Measurements from ENCODE around the gene SLC4A5. TPM values are rescaled to one million over a fixed set of nuclear protein-coding genes. Genes with fewer than 3 reads are reported as not detected.

Gene SLC4A5
- total and polyA plus RNA-seq, 2 of the 8 experiments (the other 6 are each of a cell fraction or from before 2014, with no cell fraction given) = 0.42 to 0.52 TPM

DNA sequence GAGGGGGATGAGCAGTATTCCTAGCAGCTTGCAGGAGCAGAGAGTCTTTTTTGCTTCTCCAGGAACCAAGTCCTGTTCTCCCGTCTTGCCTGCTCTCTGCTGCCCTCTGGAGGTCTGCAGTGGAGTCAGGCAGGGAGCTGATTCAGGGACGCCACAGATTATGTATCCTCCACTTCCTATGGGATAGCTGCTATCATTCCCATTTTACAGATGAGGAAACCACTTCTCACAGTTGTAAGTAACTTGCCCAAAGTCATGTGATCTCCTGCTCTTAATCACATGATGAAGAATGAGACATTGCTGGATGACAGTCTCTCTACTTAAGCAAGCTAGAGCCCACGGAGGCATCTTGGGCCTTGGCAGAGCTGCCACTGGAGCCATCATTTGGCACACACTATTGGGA, 8.3 kb downstream of the SLC4A5 start:
- no peak overlapping the region for H3K4me3 ChIP-seq (ENCODE audit: extremely low read depth in 1 of 4, insufficient read depth in 2 of 4, low read depth in 3 of 4, low read length in 4 of 4)
- POLR2A ChIA-PET (ENCODE audit: partially characterized antibody) = interaction anchor here (1.0 kb wide), 2 partner anchors 15 to 57 kb away, joined by 4 to 6 read pairs; no protein-coding TSS in a partner anchor
- H3K56ac ChIP-seq (replicated peaks; ENCODE audit: insufficient read length, low read depth, low read length) = no peak overlapping the region
- no peaks in the 10 kb centered on the region for H3K9me3 ChIP-seq (ENCODE audit: insufficient read depth in 2 of 2, low read depth in 1 of 2, low read length in 1 of 2)
- peak; percentile 51 to 90 for DNase-seq (ENCODE audit: low read depth in 1 of 2, low spot score in 2 of 2)
- H2BK120ac ChIP-seq (replicated peaks; ENCODE audit: low read depth, low read length) = no peak overlapping the region
- no peak overlapping the region for H2AK5ac ChIP-seq (ENCODE audit: low read depth, low read length)
- H2BK20ac ChIP-seq (ENCODE audit: low read length) = no peak overlapping the region
- H2AFZ ChIP-seq (ENCODE audit: low read length) = 0 out of 2 replicates have a peak overlapping the region, but pooled peaks have one; percentile 6
- H2BK12ac ChIP-seq (ENCODE audit: low read depth, low read length) = no peak overlapping the region
- H4K8ac ChIP-seq (ENCODE audit: extremely low read depth, insufficient read depth, low read length) = no peak overlapping the region
- WGBS, 2 experiments (ENCODE audit: extremely low coverage in 1 of 2, insufficient coverage in 1 of 2, insufficient read length in 1 of 2, insufficient replicate concordance in 2 of 2, low coverage in 1 of 2, low lambda C conversion rate in 2 of 2, missing lambda C conversion rate in 1 of 2) = 39% methylated on average over 3 of the region's 3 CpGs; no CpG with 5 or more reads in 1 of the 2 experiments
- CTCF ChIA-PET (ENCODE audit: partially characterized antibody) = interaction anchor here (0.7 to 6.9 kb wide), 57 partner anchors 9 to 334 kb away, joined by 3 to 98 read pairs (median 5); partner anchors contain the start of genes DCTN1 and SLC4A5
- peaks cover 0 to 2% of the 10 kb centered on the region in 2 experiments for H4K20me1 ChIP-seq (replicated peaks in 1 of 2; ENCODE audit: control insufficient read depth in 1 of 2, insufficient read depth in 2 of 2, low read length in 2 of 2)
- no peak overlapping the region for H3K27ac ChIP-seq (ENCODE audit: low read depth, low read length)
- H2BK5ac ChIP-seq (ENCODE audit: low read depth, low read length) = no peak overlapping the region
- no peak overlapping the region for H4K91ac ChIP-seq (replicated peaks; ENCODE audit: insufficient read length, low read length)
- no peak overlapping the region for H3K18ac ChIP-seq (ENCODE audit: extremely low read depth, low read length)
- H3K79me1 ChIP-seq (ENCODE audit: low read depth, low read length) = no peaks in the 10 kb centered on the region
- H3K4me2 ChIP-seq (ENCODE audit: insufficient read depth in 1 of 2, low read depth in 2 of 2, low read length in 2 of 2) = no peak overlapping the region
- peaks cover 14% of the 10 kb centered on the region; the same call in 1 of the 2 replicates for H3K23me2 ChIP-seq (ENCODE audit: low read depth, low read length)
- no peak overlapping the region for H3K9ac ChIP-seq (replicated peaks in 1 of 4; ENCODE audit: extremely low read depth in 1 of 4, low read depth in 3 of 4, low read length in 3 of 4)
- FAIRE-seq = peak; percentile 88
- no peak overlapping the region for H4K5ac ChIP-seq (ENCODE audit: insufficient read length, low read depth, low read length)
- no peak overlapping the region for H3K4ac ChIP-seq (replicated peaks; ENCODE audit: insufficient read length, low read depth, low read length)
- no peak overlapping the region; the same call in 1 of the 2 replicates for H2BK15ac ChIP-seq (ENCODE audit: low read length)
- no peaks in the 10 kb centered on the region for H3K4me1 ChIP-seq (replicated peaks in 1 of 4; ENCODE audit: control insufficient read depth in 3 of 4, insufficient read depth in 4 of 4, low read length in 3 of 4)
- H3K36me3 ChIP-seq (ENCODE audit: control insufficient read depth in 2 of 4, insufficient read depth in 4 of 4, low read length in 3 of 4) = no peaks in the 10 kb centered on the region; a peak in 1 of 8 replicates
- H3K27me3 ChIP-seq (replicated peaks in 1 of 4; ENCODE audit: control insufficient read depth in 3 of 4, extremely low read depth in 1 of 4, insufficient read depth in 3 of 4, low read length in 3 of 4) = no peaks in the 10 kb centered on the region
- H3K79me2 ChIP-seq (ENCODE audit: control insufficient read depth in 1 of 2, insufficient read depth in 2 of 2, low read length in 2 of 2) = no peaks in the 10 kb centered on the region
- no peak overlapping the region for H3K23ac ChIP-seq (ENCODE audit: insufficient read length)
- H3K14ac ChIP-seq (ENCODE audit: insufficient read length) = no peak overlapping the region
- TF ChIP-seq RAD21 (IDR thresholded peaks at IDR 0.05 in 1 of 2, conservative IDR thresholded peaks at IDR 0.05 in 1 of 2; ENCODE audit: low read depth in 2 of 2, low read length in 2 of 2) (peak; percentile 72 to 78), SIX5 (IDR thresholded peaks at IDR 0.05; ENCODE audit: low read depth, low read length) (no peak), TAF7 (optimal IDR thresholded peaks at IDR 0.05; ENCODE audit: borderline replicate concordance, low read depth, low read length) (no peak), EZH2 (IDR thresholded peaks at IDR 0.05; ENCODE audit: low read depth, low read length, severe bottlenecking) (no peak), KDM5A (IDR thresholded peaks at IDR 0.05; ENCODE audit: low read length) (no peak), EP300 (IDR thresholded peaks at IDR 0.05; ENCODE audit: borderline replicate concordance in 1 of 2, low read depth in 2 of 2, low read length in 2 of 2) (no peak), CEBPB (IDR thresholded peaks at IDR 0.05; ENCODE audit: low read depth, low read length) (no peak), GTF2F1 (IDR thresholded peaks at IDR 0.05; ENCODE audit: borderline replicate concordance, low read depth, low read length) (no peak), BACH1 (IDR thresholded peaks at IDR 0.05; ENCODE audit: low read length) (no peak)

All from H1 (cell line).